Measurements from ENCODE around the gene PPP1R9B.

PPP1R9B gene

DNA sequence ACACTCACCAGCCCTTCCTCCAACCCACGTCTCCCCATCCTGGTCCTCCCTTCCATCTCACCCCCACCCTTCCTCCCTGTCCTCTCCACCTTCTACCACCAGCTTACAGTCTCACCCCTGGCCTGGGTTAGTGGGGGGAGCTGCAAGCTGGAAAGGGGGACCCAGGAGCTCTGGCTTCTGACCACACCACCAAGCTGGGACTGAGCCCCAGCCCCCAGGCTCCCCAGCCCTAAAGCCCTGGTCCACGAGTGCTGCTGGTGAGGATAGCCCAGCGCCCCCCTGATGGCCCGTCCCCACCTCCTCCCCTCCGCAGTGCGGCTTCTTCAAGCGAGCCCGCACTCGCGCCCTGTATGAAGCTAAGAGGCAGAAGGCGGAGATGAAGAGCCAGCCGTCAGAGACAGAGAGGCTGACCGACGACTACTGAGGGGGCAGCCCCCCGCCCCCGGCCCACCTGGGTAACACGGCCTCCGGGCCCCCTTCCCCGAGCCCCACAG, 62.5 kb downstream of the PPP1R9B start:
- DNase-seq: no peak

GRCh38 chr17:50087246-50087911, 63.1 kb downstream of the PPP1R9B start:
- DNase-seq: peak; percentile 88
